NCI-H2081 (cell line): ENCODE results near the gene PTPRD.

Source experiments
- DNase-seq, 2 experiments: peaks; one replicate each; lab custom pipeline; 2025; lab: John Stamatoyannopoulos, UW

The PTPRD gene

GRCh38 chr9:9752722-9753121 lies 860.1 kb downstream of the PTPRD start:
- no peak for DNase-seq

GRCh38 chr9:9751996-9752395 lies 860.8 kb downstream of the PTPRD start:
- no peak for DNase-seq

- DNase-seq = no peak
Observed at GRCh38 chr9:9750719-9751118, 862.1 kb downstream of the PTPRD start.

- DNase-seq = no peak
Observed at GRCh38 chr9:9749591-9749990, 863.2 kb downstream of the PTPRD start.

GRCh38 chr9:9747787-9748186 lies 865.0 kb downstream of the PTPRD start:
- DNase-seq = no peak

- no peak for DNase-seq
Observed at GRCh38 chr9:9746826-9747225, 866.0 kb downstream of the PTPRD start.

- no peak for DNase-seq
Observed at GRCh38 chr9:9743822-9744221, 869.0 kb downstream of the PTPRD start.

GRCh38 chr9:9730174-9730573 lies 882.6 kb downstream of the PTPRD start:
- no peak for DNase-seq

- DNase-seq = no peak
Observed at GRCh38 chr9:9729082-9729481, 883.7 kb downstream of the PTPRD start.

GRCh38 chr9:9719373-9720112 lies 893.3 kb downstream of the PTPRD start:
- no peak for DNase-seq

- DNase-seq = no peak
Observed at GRCh38 chr9:9718691-9719090, 894.1 kb downstream of the PTPRD start.

- DNase-seq = no peak
Observed at GRCh38 chr9:9679433-9679832, 933.4 kb downstream of the PTPRD start.

- no peak for DNase-seq
Observed at GRCh38 chr9:9674461-9674860, 938.3 kb downstream of the PTPRD start.

- no peak for DNase-seq
Observed at GRCh38 chr9:9670454-9670853, 942.3 kb downstream of the PTPRD start.

- no peak for DNase-seq
Observed at GRCh38 chr9:9645006-9645405, 967.8 kb downstream of the PTPRD start.

- no peak for DNase-seq
Observed at GRCh38 chr9:9631284-9631683, 981.5 kb downstream of the PTPRD start.

- no peak for DNase-seq
Observed at GRCh38 chr9:9625248-9625647, 987.6 kb downstream of the PTPRD start.

- no peak for DNase-seq
Observed at GRCh38 chr9:9623506-9623905, 989.3 kb downstream of the PTPRD start.

GRCh38 chr9:9621355-9621940 lies 991.4 kb downstream of the PTPRD start:
- DNase-seq = no peak

- DNase-seq = no peak
Observed at GRCh38 chr9:9620736-9621135, 992.1 kb downstream of the PTPRD start.

- DNase-seq = peak in 1 of 2 experiments; percentile 37
Observed at GRCh38 chr9:9615086-9615485, 997.7 kb downstream of the PTPRD start.

GRCh38 chr9:9614607-9615006 lies 998.2 kb downstream of the PTPRD start:
- no peak for DNase-seq

GRCh38 chr9:9612755-9613154 lies 1000.0 kb downstream of the PTPRD start:
- DNase-seq = no peak

GRCh38 chr9:9612270-9612669 lies 1000.5 kb downstream of the PTPRD start:
- peak; percentile 65 to 86 for DNase-seq
